ENCODE data around the gene JAK1.

The JAK1 gene

GRCh38 chr1:64965366-64966157 lies 787 bp downstream of the JAK1 start:
- TF ChIP-seq CTCF (IDR thresholded peaks at IDR 0.05; ENCODE audit: low read depth, low read length), result no peak
- peak overlapping the region; percentile 99 for H3K4me3 ChIP-seq (ENCODE audit: low read depth, low read length)

GRCh38 chr1:64963466-64963865 lies 2.9 kb downstream of the JAK1 start:
- no peak overlapping the region for H3K4me3 ChIP-seq (ENCODE audit: low read depth, low read length)
- no peak for TF ChIP-seq CTCF (IDR thresholded peaks at IDR 0.05; ENCODE audit: low read depth, low read length)

GRCh38 chr1:64962441-64962840 lies 3.9 kb downstream of the JAK1 start:
- TF ChIP-seq CTCF (IDR thresholded peaks at IDR 0.05; ENCODE audit: low read depth, low read length), result no peak
- H3K4me3 ChIP-seq (ENCODE audit: low read depth, low read length), result no peak overlapping the region

GRCh38 chr1:64961923-64962322 lies 4.4 kb downstream of the JAK1 start:
- TF ChIP-seq CTCF (IDR thresholded peaks at IDR 0.05; ENCODE audit: low read depth, low read length), result no peak

GRCh38 chr1:64960731-64961130 lies 5.6 kb downstream of the JAK1 start:
- no peak overlapping the region for H3K4me3 ChIP-seq (ENCODE audit: low read depth, low read length)
- no peak for TF ChIP-seq CTCF (IDR thresholded peaks at IDR 0.05; ENCODE audit: low read depth, low read length)

More at GRCh38 chr1:64961923-64962322, 4.4 kb downstream of the JAK1 start:
- H3K4me3 ChIP-seq (ENCODE audit: low read depth, low read length), result no peak overlapping the region

- no peak overlapping the region for H3K4me3 ChIP-seq (ENCODE audit: low read depth, low read length)
- no peak for TF ChIP-seq CTCF (IDR thresholded peaks at IDR 0.05; ENCODE audit: low read depth, low read length)
Measured at GRCh38 chr1:64959986-64960385, 6.4 kb downstream of the JAK1 start.

- no peak for TF ChIP-seq CTCF (IDR thresholded peaks at IDR 0.05; ENCODE audit: low read depth, low read length)
- H3K4me3 ChIP-seq (ENCODE audit: low read depth, low read length), result no peak overlapping the region
Measured at GRCh38 chr1:64956733-64957441, 9.5 kb downstream of the JAK1 start.
